Central memory CD4-positive, alpha-beta T cell (primary cell): Measurements from ENCODE around the gene ERO1B.

Experiments
- DNase-seq: peaks from one replicate; pipeline ENCODE4 v3.0.0; 2022

Gene ERO1B

GRCh38 chr1:236176337-236177336, 105.1 kb downstream of the ERO1B start:
- DNase-seq: no peak

GRCh38 chr1:236175642-236176336, 106.0 kb downstream of the ERO1B start:
- DNase-seq: no peak

GRCh38 chr1:236173174-236173767, 108.5 kb downstream of the ERO1B start:
- DNase-seq: no peak

- no peak for DNase-seq
Observed at GRCh38 chr1:236172041-236172579, 109.6 kb downstream of the ERO1B start.

GRCh38 chr1:236168716-236169429, 112.9 kb downstream of the ERO1B start:
- no peak for DNase-seq

- no peak for DNase-seq
Observed at GRCh38 chr1:236167578-236167977, 114.2 kb downstream of the ERO1B start.

- DNase-seq: no peak
Observed at GRCh38 chr1:236167154-236167553, 114.6 kb downstream of the ERO1B start.

GRCh38 chr1:236166041-236166440, 115.7 kb downstream of the ERO1B start:
- no peak for DNase-seq
